OCI-M2 (cell line): ENCODE data around the gene NRK.
"Not testable (repeated sequence)": the region's sequence is repeated elsewhere in the genome, so short reads cannot be mapped to it uniquely, and the experiment has no call there.

Source experiments
- DNase-seq: peaks from one replicate; lab custom pipeline; 2025; ENCODE audit not compliant: unreplicated experiment; lab: John Stamatoyannopoulos, UW

Gene NRK

DNA sequence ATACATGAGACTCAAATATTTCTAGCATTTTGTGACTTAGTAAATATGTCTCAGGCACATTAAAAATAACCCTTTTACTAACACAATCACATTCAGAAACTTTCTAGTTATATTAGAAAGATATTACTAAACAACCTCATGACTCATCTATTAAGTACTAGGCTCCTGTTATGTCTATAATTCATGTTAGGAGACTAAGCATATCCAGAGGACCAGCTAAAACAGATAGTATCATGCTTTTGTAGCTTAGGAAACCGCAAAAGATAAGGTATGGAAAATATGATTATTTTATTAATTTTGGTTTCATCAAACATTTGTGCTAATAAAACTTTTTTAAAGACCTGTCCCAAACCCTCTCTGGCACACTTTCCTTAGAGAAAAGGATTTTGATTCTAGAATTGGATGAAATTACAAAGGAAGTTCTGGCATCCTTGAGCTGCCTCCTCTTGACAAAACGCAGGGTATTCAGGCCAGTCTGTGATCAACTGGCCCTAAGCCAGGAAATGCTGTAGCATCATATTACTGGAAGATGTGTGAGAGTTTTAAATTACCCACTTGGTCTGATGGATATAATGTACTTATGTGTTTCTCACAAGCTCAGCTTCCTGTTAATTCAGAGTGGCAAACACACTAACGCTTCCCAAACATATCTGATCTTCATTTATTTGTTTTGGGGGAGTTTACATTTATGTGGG lies 60.4 kb downstream of the NRK start:
- DNase-seq, result no peak

DNA sequence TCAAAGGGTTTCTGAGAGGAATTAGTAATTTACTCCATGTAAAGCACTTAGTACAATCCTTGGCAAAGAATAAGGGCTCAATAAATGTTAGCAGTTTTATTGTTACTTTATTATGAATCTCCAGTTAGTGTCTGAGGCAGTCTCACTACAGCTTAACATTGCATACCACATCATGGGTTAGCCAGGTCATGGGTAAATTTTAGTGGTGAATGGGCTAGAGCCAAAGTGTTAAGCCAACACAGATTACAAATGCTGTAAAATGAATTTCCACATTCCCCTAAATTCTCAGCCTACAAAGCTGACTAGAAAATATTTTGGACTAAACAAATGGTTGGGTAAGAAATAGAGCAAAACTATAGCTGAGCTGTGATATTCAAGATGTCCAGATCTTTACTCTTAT lies 72.4 kb downstream of the NRK start:
- DNase-seq, result no peak

DNA sequence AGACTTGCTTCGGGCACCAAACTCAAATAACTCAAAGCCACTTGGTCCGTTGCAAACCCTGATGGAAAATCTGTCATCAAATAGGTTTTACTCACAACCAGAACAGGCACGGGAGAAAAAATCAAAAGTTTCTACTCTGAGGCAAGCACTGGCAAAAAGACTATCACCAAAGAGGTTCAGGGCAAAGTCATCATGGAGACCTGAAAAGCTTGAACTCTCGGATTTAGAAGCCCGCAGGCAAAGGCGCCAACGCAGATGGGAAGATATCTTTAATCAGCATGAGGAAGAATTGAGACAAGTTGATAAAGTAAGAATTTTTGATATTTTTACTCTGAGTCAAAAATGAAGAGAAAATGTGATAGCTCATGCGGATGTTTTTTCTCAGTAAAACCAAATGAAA lies 87.2 kb downstream of the NRK start:
- DNase-seq, result no peak

DNA sequence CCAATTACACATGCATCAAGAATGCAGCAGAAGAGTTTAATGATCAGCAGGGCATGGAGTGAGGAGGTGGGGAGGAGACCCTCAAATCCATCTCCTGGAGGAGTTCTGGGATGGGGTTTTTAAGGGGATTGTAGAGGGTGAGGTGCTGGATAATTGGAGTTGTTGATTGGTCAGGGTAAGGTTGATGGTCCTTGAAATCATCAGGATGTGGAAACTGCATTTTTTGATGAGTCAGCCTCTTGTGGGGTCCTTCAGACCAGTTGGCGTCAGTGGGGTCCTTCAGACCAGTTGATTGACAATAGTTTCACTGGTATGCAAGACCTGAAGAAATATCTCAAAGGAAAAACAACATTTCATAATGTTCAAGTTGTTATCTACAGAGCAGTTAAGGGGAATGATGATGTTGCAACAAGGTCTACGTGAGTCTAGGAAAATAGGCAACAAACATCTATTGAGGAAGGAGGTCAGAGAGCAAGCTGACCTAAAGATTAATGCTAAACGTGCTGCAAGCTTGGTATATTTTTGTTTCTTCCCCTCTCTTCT lies 88.3 kb downstream of the NRK start:
- no peak for DNase-seq

DNA sequence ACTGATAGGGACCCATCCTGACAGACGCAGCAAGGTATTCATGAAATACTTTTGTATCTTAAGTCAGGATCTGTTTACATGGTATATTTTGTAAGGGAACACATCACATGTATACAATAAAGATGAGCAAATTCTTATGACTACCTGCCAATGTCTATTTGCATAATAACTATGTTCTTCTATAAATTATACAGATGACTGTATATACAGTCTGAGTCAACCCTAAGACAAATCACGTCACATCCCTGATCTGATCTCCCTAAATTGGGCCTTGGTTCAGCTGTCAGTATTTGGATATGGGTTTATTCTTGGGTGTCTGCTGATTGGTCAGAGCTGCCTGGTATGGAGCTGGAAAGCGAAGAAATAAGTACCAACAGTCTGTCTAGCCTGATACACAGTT lies 122.9 kb downstream of the NRK start:
- DNase-seq, result no peak

DNA sequence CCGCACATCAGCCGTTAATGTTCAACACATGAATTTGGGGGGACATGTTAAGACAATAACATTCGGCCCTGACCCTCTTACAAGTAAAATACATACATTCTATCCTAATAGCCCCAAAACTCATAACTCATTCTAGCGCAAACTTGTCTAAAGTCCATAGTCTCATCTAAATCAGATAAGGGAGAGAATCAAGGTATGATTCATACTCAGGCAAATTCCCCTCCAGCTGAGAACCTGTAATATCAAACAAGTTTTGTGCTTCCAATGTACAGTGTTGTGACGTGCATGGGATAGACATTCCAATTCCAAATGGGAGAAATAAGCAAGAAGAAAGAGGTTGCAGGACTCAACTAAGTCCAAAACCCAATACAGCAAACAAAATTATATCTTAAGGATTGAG lies 147.1 kb downstream of the NRK start:
- no peak for DNase-seq

DNA sequence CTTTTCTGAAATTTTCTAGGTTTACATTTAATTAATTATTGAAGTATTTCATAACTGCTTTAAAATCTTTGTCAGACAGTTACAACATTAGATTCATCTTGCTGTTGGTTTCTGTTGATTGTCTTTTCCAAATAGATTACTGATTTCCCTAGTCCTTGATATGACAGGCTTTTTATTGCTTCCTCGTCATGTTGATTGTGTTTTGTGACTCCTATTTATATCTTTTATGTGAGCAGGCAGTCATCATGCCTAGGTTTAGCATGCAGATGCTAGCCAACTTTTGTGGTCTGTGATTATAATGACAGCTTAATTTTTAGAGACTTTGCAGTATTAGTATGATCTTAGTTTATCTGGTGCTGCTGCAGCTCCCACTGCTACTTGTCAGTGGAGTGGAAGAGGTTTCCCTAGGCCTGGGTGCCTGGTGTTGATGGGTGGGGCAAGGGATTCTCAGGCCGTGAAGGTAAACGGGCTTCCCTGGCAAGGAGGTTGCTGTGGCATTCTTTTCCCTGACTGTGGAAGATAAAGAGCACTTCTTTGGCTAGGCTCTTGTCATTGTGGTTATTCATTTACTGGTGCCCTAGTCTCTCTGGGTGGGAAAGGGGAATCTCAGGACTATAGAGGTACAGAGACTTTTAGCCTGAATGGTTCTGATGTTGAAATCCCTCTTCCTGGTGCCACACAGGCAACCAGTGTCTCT lies 150.5 kb downstream of the NRK start:
- DNase-seq, result no peak

DNA sequence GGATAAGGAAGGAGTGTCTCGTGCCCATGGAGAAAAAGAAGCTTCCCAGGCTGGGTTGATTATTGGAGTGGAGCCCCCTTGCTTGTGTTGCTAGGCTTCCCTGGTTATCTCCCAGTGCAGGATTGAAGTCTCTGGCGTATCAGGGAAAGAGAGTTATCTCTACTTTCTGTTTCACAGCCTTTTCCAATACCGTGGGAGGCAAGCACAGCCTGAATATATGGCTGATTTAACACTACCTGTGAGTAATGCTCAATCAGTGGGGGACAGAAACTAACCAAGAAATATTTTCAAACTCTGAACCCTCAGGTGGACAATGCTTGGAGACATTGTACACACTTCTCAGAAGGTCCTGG lies 151.0 kb downstream of the NRK start:
- no peak for DNase-seq

DNA sequence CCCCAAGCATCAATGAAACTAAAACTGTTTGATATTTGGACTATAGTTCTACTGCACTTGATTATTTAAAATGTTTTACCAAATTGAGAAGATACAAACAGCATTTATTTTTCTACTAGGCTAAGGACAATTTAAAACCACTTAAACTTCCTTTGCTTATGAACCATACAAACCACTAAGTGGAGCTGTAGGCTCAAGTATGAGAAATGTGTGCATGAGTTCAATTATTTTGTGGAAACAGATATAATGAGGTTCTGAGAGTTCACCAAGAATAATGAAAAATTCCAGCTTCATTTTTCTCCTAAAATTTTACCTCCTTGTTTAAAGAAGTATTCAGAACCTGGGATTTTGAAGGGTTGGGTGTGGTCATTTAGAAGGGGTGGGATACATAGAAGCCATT lies 153.0 kb downstream of the NRK start:
- no peak for DNase-seq

DNA sequence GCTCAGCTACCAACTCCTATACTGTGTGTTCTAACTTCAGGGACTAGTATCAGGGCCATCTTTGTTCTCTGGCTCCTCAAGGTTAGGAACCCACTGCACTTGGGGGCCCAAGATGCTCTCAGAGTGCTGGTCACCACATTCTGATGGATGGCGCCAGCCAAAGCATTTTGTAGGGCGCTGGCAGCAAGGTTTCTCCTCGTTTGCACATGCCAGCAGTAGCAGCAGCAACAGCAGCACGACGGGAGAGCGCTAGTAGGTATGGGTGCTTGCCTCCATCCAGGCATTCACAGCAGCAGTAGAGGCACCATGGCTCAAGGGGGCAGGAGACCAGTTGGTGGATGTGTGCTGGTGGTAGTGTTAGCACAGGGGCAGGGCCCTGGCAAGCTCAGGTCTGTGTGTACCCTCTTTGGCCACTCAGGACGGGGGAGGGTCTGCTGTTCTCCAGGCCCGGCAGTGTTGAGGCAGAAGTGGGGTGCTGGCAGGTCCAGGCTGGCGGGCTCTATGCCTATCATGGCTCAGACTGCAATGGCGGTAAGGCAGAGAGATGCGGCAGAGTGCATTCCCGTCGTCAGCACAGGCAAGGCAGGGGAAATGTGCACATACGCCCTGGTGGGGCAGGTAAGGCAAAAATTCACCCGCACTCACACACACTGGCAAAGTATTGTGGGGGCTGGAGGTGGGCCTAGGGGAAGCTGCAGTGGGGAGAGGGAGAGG lies 159.6 kb downstream of the NRK start:
- DNase-seq, result no peak

DNA sequence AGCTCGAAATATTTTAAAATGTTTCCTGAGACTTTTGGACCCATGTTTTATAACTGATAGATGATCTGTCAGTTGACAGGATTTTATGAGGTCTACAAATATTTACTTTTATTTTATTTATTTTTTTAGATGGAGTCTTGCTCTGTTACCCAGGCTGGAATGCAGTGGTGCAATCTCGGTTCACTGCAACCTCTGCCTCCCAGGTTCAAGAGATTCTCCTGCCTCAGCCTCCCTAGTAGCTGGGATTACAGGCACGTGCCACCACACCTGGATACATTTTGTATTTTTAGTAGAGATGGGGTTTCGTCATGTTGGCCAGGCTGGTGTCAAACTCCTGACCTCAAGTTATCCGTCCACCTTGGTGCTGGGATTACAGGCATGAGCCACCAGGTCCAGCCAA lies 166.1 kb downstream of the NRK start:
- not testable (repeated sequence) for DNase-seq

DNA sequence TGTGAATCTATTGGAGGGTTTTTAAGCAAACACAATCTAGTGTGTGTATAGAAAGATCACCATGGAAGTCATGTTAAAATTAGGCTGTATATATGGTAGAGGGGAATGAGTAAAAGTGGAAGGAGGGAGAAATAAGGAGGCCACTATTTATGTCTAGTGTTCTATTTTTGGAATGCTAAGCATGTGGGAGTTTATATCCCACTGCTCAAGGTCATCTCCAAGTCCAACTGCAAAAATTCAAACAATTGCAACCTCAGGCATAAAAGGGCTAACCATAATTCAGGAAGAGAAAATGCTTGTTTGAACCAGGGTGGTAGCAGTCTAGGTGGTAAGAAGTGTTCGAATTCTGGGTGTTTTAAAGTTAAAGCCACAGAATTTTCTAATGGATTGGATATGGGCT lies 177.0 kb downstream of the NRK start:
- no peak for DNase-seq

DNA sequence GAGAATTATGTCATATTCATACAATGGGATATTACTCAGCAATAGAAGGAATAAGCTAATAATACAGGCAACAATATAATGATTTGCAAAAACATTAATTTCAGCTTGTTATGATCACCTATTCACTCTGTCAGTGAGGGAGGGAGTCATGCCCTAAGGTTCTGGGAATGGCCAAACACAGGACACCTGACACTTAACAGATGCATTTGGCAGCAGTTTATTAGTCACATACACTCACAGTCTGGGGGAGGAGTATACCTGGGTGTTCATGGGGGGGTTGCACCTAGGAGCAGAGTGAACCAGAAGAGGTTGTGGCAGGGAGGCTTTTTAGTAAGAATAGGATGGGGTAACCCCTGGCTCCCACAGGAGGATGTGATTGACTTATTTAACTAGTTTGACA lies 177.9 kb downstream of the NRK start:
- no peak for DNase-seq

DNA sequence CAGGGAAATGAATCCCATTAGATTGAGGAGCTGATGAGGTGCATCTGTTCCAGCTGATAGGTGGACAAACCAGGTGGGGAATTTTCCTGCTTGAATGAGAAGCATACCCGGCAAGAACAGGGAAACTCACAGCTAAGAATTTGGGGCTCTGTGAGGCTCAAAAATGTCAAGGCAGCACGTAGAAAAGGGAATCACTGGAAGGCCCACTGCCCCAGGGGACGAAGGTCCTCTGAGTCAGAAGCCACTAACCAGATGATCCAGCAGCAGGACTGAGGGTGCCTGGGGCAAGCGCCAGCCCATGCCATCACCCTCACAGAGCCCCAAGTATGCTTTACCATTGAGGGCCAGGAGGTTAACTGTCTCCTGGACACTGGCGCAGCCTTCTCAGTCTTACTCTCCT lies 178.3 kb downstream of the NRK start:
- not testable (repeated sequence) for DNase-seq

DNA sequence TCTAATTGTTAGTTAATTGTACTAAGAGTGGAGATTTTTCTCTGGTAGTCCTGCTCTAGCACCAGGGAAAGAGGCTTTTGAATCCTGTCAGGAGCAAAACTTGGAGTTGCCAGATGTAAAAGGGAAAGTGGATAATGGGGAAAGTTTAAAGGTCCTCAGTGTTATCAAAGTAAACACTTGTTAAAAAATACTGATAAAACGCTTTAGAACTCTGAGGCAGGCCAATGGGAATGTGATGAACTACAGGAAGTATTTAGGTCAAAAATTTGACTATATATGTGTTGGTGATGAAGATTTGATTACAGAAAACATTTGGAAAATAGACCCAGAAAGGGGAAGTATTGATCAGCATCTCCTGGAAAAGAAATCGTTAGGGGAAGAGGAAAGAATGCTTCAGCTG lies 183.3 kb downstream of the NRK start:
- DNase-seq, result no peak

DNA sequence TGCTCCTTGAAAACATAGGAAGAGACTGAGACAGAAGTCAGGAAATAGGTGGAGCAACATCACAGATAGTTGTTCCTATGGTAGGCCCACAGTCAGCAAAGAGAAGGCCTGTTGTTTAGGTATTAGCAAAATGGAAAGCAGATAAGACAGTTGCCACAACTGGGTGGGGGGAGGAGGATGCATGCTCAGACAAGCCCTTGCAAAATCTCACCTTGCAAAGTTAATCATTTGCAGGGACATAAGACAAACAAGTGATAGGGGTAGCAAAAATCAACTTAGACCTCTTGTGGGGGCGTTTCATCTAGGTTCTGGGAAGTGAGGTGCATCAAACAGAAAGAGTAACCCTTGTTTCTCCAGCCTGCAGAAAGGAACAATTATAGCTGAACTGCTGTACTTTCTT lies 185.5 kb downstream of the NRK start:
- no peak for DNase-seq
